ENCODE measurements around the gene IQSEC3.

The IQSEC3 gene

GRCh38 chr12:180445-180844 lies 113.9 kb downstream of the IQSEC3 start:
- H3K4me1 ChIP-seq (ENCODE audit: control extremely low read depth in 1 of 4, control insufficient read depth in 4 of 4, insufficient read depth in 4 of 4, low read length in 3 of 4), result peaks cover 4 to 69% (median 44%) of the 10 kb centered on the region in 4 experiments
- no peak overlapping the region for H3K4me3 ChIP-seq (ENCODE audit: control insufficient read depth in 1 of 7, extremely low read depth in 1 of 7, insufficient read depth in 4 of 7, low read depth in 2 of 7, low read length in 6 of 7)
- ChIA-PET CTCF (interaction anchor here (1.1 to 3.9 kb wide), 7 partner anchors 8 to 29 kb away, joined by 3 to 15 read pairs (median 8); no protein-coding TSS in a partner anchor), POLR2A (interaction anchor here (1.0 to 1.6 kb wide), 2 partner anchors 9 kb away, joined by 4 to 8 read pairs; no protein-coding TSS in a partner anchor)
- peak; percentile 45 to 87 (median 81) for DNase-seq
- H3K36me3 ChIP-seq (ENCODE audit: control insufficient read depth in 4 of 4, insufficient read depth in 4 of 4, low read length in 3 of 4), result no peaks in the 10 kb centered on the region
- H3K9me3 ChIP-seq (ENCODE audit: control extremely low read depth in 1 of 5, control insufficient read depth in 4 of 5, insufficient read depth in 2 of 5, low read depth in 1 of 5, low read length in 4 of 5), result no peaks in the 10 kb centered on the region
- H3K27me3 ChIP-seq (replicated peaks in 2 of 5; ENCODE audit: control insufficient read depth in 4 of 5, insufficient read depth in 5 of 5, low read length in 4 of 5), result no peaks in the 10 kb centered on the region
- WGBS (ENCODE audit: insufficient coverage), result 0% methylated on average over 8 of the region's 8 CpGs
- H3K27ac ChIP-seq (ENCODE audit: insufficient read depth in 1 of 2, low read depth in 1 of 2, low read length in 2 of 2, poor library complexity in 1 of 2, severe bottlenecking in 2 of 2), result no peak overlapping the region

- H3K4me1 ChIP-seq (ENCODE audit: control extremely low read depth in 1 of 4, control insufficient read depth in 4 of 4, insufficient read depth in 4 of 4, low read length in 3 of 4), result peaks cover 4 to 61% (median 48%) of the 10 kb centered on the region in 4 experiments
- H3K36me3 ChIP-seq (ENCODE audit: control insufficient read depth in 4 of 4, insufficient read depth in 4 of 4, low read length in 3 of 4), result no peaks in the 10 kb centered on the region
- no peaks in the 10 kb centered on the region for H3K9me3 ChIP-seq (ENCODE audit: control extremely low read depth in 1 of 5, control insufficient read depth in 4 of 5, insufficient read depth in 2 of 5, low read depth in 1 of 5, low read length in 4 of 5)
- H3K27me3 ChIP-seq (replicated peaks in 2 of 5; ENCODE audit: control insufficient read depth in 4 of 5, insufficient read depth in 5 of 5, low read length in 4 of 5), result no peaks in the 10 kb centered on the region
- 84% methylated on average over 10 of the region's 17 CpGs for WGBS (ENCODE audit: insufficient coverage)
- POLR2A ChIA-PET, result no interaction called here
- no peak overlapping the region for H3K27ac ChIP-seq (ENCODE audit: insufficient read depth in 1 of 2, low read depth in 1 of 2, low read length in 2 of 2, poor library complexity in 1 of 2, severe bottlenecking in 2 of 2)
- no peak overlapping the region for H3K4me3 ChIP-seq (ENCODE audit: control insufficient read depth in 1 of 7, extremely low read depth in 1 of 7, insufficient read depth in 4 of 7, low read depth in 2 of 7, low read length in 6 of 7)
- CTCF ChIA-PET, result no interaction called here
- no peak for DNase-seq
Observed at GRCh38 chr12:181921-182320, 115.4 kb downstream of the IQSEC3 start.

- Histone ChIP-seq H3K4me1 (ENCODE audit: control extremely low read depth in 1 of 4, control insufficient read depth in 4 of 4, insufficient read depth in 4 of 4, low read length in 3 of 4) (peaks cover 4 to 58% (median 48%) of the 10 kb centered on the region in 4 experiments), H3K27me3 (replicated peaks in 2 of 5; ENCODE audit: control insufficient read depth in 4 of 5, insufficient read depth in 5 of 5, low read length in 4 of 5) (no peaks in the 10 kb centered on the region), H3K9me3 (ENCODE audit: control extremely low read depth in 1 of 5, control insufficient read depth in 4 of 5, insufficient read depth in 2 of 5, low read depth in 1 of 5, low read length in 4 of 5) (no peaks in the 10 kb centered on the region), H3K36me3 (ENCODE audit: control insufficient read depth in 4 of 4, insufficient read depth in 4 of 4, low read length in 3 of 4) (no peaks in the 10 kb centered on the region), H3K4me3 (ENCODE audit: control insufficient read depth in 1 of 7, extremely low read depth in 1 of 7, insufficient read depth in 4 of 7, low read depth in 2 of 7, low read length in 6 of 7) (no peak overlapping the region), H3K27ac (ENCODE audit: insufficient read depth in 1 of 2, low read depth in 1 of 2, low read length in 2 of 2, poor library complexity in 1 of 2, severe bottlenecking in 2 of 2) (no peak overlapping the region)
- WGBS (ENCODE audit: insufficient coverage), result 88% methylated on average over 6 of the region's 10 CpGs
- peak in 2 of 3 donors; percentile 60 to 73 for DNase-seq
- ChIA-PET POLR2A (no interaction called here), CTCF (no interaction called here)
Observed at GRCh38 chr12:182381-182892, 115.9 kb downstream of the IQSEC3 start.

GRCh38 chr12:184811-185575 lies 118.4 kb downstream of the IQSEC3 start:
- Histone ChIP-seq H3K27me3 (replicated peaks in 2 of 5; ENCODE audit: control insufficient read depth in 4 of 5, insufficient read depth in 5 of 5, low read length in 4 of 5) (no peaks in the 10 kb centered on the region), H3K9me3 (ENCODE audit: control extremely low read depth in 1 of 5, control insufficient read depth in 4 of 5, insufficient read depth in 2 of 5, low read depth in 1 of 5, low read length in 4 of 5) (no peaks in the 10 kb centered on the region), H3K4me3 (ENCODE audit: control insufficient read depth in 1 of 7, extremely low read depth in 1 of 7, insufficient read depth in 4 of 7, low read depth in 2 of 7, low read length in 6 of 7) (peak overlapping the region in 1 of 7 experiments; percentile 11), H3K4me1 (ENCODE audit: control extremely low read depth in 1 of 4, control insufficient read depth in 4 of 4, insufficient read depth in 4 of 4, low read length in 3 of 4) (peaks cover 4 to 51% (median 48%) of the 10 kb centered on the region in 4 experiments), H3K36me3 (ENCODE audit: control insufficient read depth in 4 of 4, insufficient read depth in 4 of 4, low read length in 3 of 4) (no peaks in the 10 kb centered on the region), H3K27ac (ENCODE audit: insufficient read depth in 1 of 2, low read depth in 1 of 2, low read length in 2 of 2, poor library complexity in 1 of 2, severe bottlenecking in 2 of 2) (no peak overlapping the region)
- ChIA-PET CTCF (interaction anchor here (1.3 to 7.2 kb wide), 3 partner anchors 14 to 35 kb away, joined by 4 to 94 read pairs (median 11); no protein-coding TSS in a partner anchor), POLR2A (interaction anchor here (1.2 kb wide), 1 partner anchor 13 kb away, joined by 5 read pairs; no protein-coding TSS in a partner anchor)
- 29% methylated on average over 10 of the region's 13 CpGs for WGBS (ENCODE audit: insufficient coverage)
- DNase-seq, result peak; percentile 53 to 93 (median 84)

- Histone ChIP-seq H3K9me3 (ENCODE audit: control extremely low read depth in 1 of 5, control insufficient read depth in 4 of 5, insufficient read depth in 2 of 5, low read depth in 1 of 5, low read length in 4 of 5) (no peaks in the 10 kb centered on the region), H3K4me1 (ENCODE audit: control extremely low read depth in 1 of 4, control insufficient read depth in 4 of 4, insufficient read depth in 4 of 4, low read length in 3 of 4) (peaks cover 4 to 45% (median 42%) of the 10 kb centered on the region in 4 experiments), H3K27me3 (replicated peaks in 2 of 5; ENCODE audit: control insufficient read depth in 4 of 5, insufficient read depth in 5 of 5, low read length in 4 of 5) (no peaks in the 10 kb centered on the region), H3K4me3 (ENCODE audit: control insufficient read depth in 1 of 7, extremely low read depth in 1 of 7, insufficient read depth in 4 of 7, low read depth in 2 of 7, low read length in 6 of 7) (no peak overlapping the region), H3K36me3 (ENCODE audit: control insufficient read depth in 4 of 4, insufficient read depth in 4 of 4, low read length in 3 of 4) (no peaks in the 10 kb centered on the region), H3K27ac (ENCODE audit: insufficient read depth in 1 of 2, low read depth in 1 of 2, low read length in 2 of 2, poor library complexity in 1 of 2, severe bottlenecking in 2 of 2) (no peak overlapping the region)
- 57% methylated on average over 7 of the region's 8 CpGs for whole genome bisulfite sequencing (ENCODE audit: insufficient coverage)
- no peak for DNase-seq
- ChIA-PET CTCF (interaction anchor here (1.3 to 7.2 kb wide), 4 partner anchors 13 to 34 kb away, joined by 4 to 94 read pairs (median 8); no protein-coding TSS in a partner anchor), POLR2A (interaction anchor here (1.2 kb wide), 1 partner anchor 13 kb away, joined by 5 read pairs; no protein-coding TSS in a partner anchor)
Observed at GRCh38 chr12:185576-185955, 119.0 kb downstream of the IQSEC3 start.

GRCh38 chr12:186006-186625 lies 119.5 kb downstream of the IQSEC3 start:
- POLR2A ChIA-PET, result no interaction called here
- peaks cover 0 to 39% (median 37%) of the 10 kb centered on the region in 4 experiments for H3K4me1 ChIP-seq (ENCODE audit: control extremely low read depth in 1 of 4, control insufficient read depth in 4 of 4, insufficient read depth in 4 of 4, low read length in 3 of 4)
- no peak overlapping the region for H3K27ac ChIP-seq (ENCODE audit: insufficient read depth in 1 of 2, low read depth in 1 of 2, low read length in 2 of 2, poor library complexity in 1 of 2, severe bottlenecking in 2 of 2)
- no peaks in the 10 kb centered on the region for H3K36me3 ChIP-seq (ENCODE audit: control insufficient read depth in 4 of 4, insufficient read depth in 4 of 4, low read length in 3 of 4)
- H3K4me3 ChIP-seq (ENCODE audit: control insufficient read depth in 1 of 7, extremely low read depth in 1 of 7, insufficient read depth in 4 of 7, low read depth in 2 of 7, low read length in 6 of 7), result no peak overlapping the region
- H3K9me3 ChIP-seq (ENCODE audit: control extremely low read depth in 1 of 5, control insufficient read depth in 4 of 5, insufficient read depth in 2 of 5, low read depth in 1 of 5, low read length in 4 of 5), result no peaks in the 10 kb centered on the region
- no peak for DNase-seq
- WGBS (ENCODE audit: insufficient coverage), result 92% methylated on average over 11 of the region's 11 CpGs
- H3K27me3 ChIP-seq (replicated peaks in 2 of 5; ENCODE audit: control insufficient read depth in 4 of 5, insufficient read depth in 5 of 5, low read length in 4 of 5), result no peaks in the 10 kb centered on the region
- CTCF ChIA-PET, result interaction anchor here (0.8 to 7.2 kb wide), 5 partner anchors 9 to 34 kb away, joined by 3 to 94 read pairs (median 6); no protein-coding TSS in a partner anchor

Measured in common myeloid progenitor, CD34-positive (primary cell).